ENCODE results near the gene MEAF6.

MEAF6 gene

GRCh38 chr1:37473431-37474045 lies 41.0 kb downstream of the MEAF6 start:
- DNase-seq (ENCODE audit: low read depth in 2 of 2): no peak

- DNase-seq (ENCODE audit: low read depth in 2 of 2): no peak
Observed at GRCh38 chr1:37472994-37473393, 41.6 kb downstream of the MEAF6 start.

GRCh38 chr1:37472281-37472680 lies 42.3 kb downstream of the MEAF6 start:
- DNase-seq (ENCODE audit: low read depth in 2 of 2): no peak

- no peak for DNase-seq (ENCODE audit: low read depth in 2 of 2)
Observed at GRCh38 chr1:37471345-37472231, 43.0 kb downstream of the MEAF6 start.

GRCh38 chr1:37469386-37469785 lies 45.2 kb downstream of the MEAF6 start:
- DNase-seq (ENCODE audit: low read depth in 2 of 2): no peak

GRCh38 chr1:37468037-37468436 lies 46.5 kb downstream of the MEAF6 start:
- no peak for DNase-seq (ENCODE audit: low read depth in 2 of 2)

GRCh38 chr1:37465593-37466517 lies 48.7 kb downstream of the MEAF6 start:
- DNase-seq (ENCODE audit: low read depth in 2 of 2): no peak

GRCh38 chr1:37464443-37464842 lies 50.1 kb downstream of the MEAF6 start:
- no peak for DNase-seq (ENCODE audit: low read depth in 2 of 2)

- no peak for DNase-seq (ENCODE audit: low read depth in 2 of 2)
Observed at GRCh38 chr1:37461698-37462436, 52.7 kb downstream of the MEAF6 start.

- no peak for DNase-seq (ENCODE audit: low read depth in 2 of 2)
Observed at GRCh38 chr1:37458551-37458950, 56.0 kb downstream of the MEAF6 start.

GRCh38 chr1:37456614-37457013 lies 58.0 kb downstream of the MEAF6 start:
- DNase-seq (ENCODE audit: low read depth in 2 of 2): no peak

- DNase-seq (ENCODE audit: low read depth in 2 of 2): no peak
Observed at GRCh38 chr1:37455516-37455915, 59.0 kb downstream of the MEAF6 start.

GRCh38 chr1:37453647-37454046 lies 60.9 kb downstream of the MEAF6 start:
- DNase-seq (ENCODE audit: low read depth in 2 of 2): no peak

GRCh38 chr1:37452416-37452815 lies 62.1 kb downstream of the MEAF6 start:
- no peak for DNase-seq (ENCODE audit: low read depth in 2 of 2)

- DNase-seq (ENCODE audit: low read depth in 2 of 2): no peak
Observed at GRCh38 chr1:37449936-37450335, 64.6 kb downstream of the MEAF6 start.

GRCh38 chr1:37448691-37449417 lies 65.7 kb downstream of the MEAF6 start:
- no peak for DNase-seq (ENCODE audit: low read depth in 2 of 2)

- DNase-seq (ENCODE audit: low read depth in 2 of 2): no peak
Observed at GRCh38 chr1:37448185-37448584, 66.4 kb downstream of the MEAF6 start.

- DNase-seq (ENCODE audit: low read depth in 2 of 2): no peak
Observed at GRCh38 chr1:37446874-37447273, 67.7 kb downstream of the MEAF6 start.

GRCh38 chr1:37442644-37443043 lies 71.9 kb downstream of the MEAF6 start:
- no peak for DNase-seq (ENCODE audit: low read depth in 2 of 2)

All from stimulated activated CD4-positive, alpha-beta T cell treated with anti-CD3 and anti-CD28 coated beads, Interleukin-1b, Interleukin-23, amount 100 ng/mL, for 1 hour (primary cell).